ENCODE results near the gene SLC2A2. TPM values are rescaled to one million over a fixed set of nuclear protein-coding genes. Genes with fewer than 3 reads are reported as not detected.

Gene SLC2A2
- total RNA-seq, 1 experiment from 2014 or later = not detected

- no peak for TF ChIP-seq ZNF281 (CRISPR knock-in tag; IDR thresholded peaks at IDR 0.05)
- no peak for TF ChIP-seq NR1H2 (CRISPR knock-in tag; IDR thresholded peaks at IDR 0.05)
- no peak for TF ChIP-seq GRHL2 (CRISPR knock-in tag; IDR thresholded peaks at IDR 0.05; ENCODE audit: insufficient replicate concordance, severe bottlenecking)
- no peak for TF ChIP-seq TCF7 (CRISPR knock-in tag; IDR thresholded peaks at IDR 0.05; ENCODE audit: low read depth)
- TF ChIP-seq ZBTB21 (CRISPR knock-in tag; IDR thresholded peaks at IDR 0.05; ENCODE audit: borderline replicate concordance) = no peak
- no peak for TF ChIP-seq EMX1 (CRISPR knock-in tag; IDR thresholded peaks at IDR 0.05)
- TF ChIP-seq ZNF423 (CRISPR knock-in tag; IDR thresholded peaks at IDR 0.05) = no peak
- no peak for TF ChIP-seq CREM (CRISPR knock-in tag; IDR thresholded peaks at IDR 0.05)
These were observed 14.6 kb downstream of the SLC2A2 start (continued) for GRCh38 chr3:171011873-171012336.

GRCh38 chr3:171011109-171011872 lies 15.2 kb downstream of the SLC2A2 start:
- H3K9me3 Mint-ChIP-seq = no peaks in the 10 kb centered on the region
- no peak for ATAC-seq
- no peaks in the 10 kb centered on the region for H3K27me3 Mint-ChIP-seq (ENCODE audit: low read depth)
- POLR2A ChIA-PET = no interaction called here
- H3K36me3 Mint-ChIP-seq = no peaks in the 10 kb centered on the region
- no peak overlapping the region for H3K27ac Mint-ChIP-seq
- TF ChIP-seq PRDM15 (CRISPR knock-in tag; IDR thresholded peaks at IDR 0.05) (no peak), NR3C1 (CRISPR knock-in tag; conservative IDR thresholded peaks at IDR 0.05; ENCODE audit: low read depth) (no peak), E2F1 (CRISPR knock-in tag; IDR thresholded peaks at IDR 0.05) (no peak), ZBTB21 (CRISPR knock-in tag; IDR thresholded peaks at IDR 0.05; ENCODE audit: borderline replicate concordance) (no peak), ZNF396 (CRISPR knock-in tag; IDR thresholded peaks at IDR 0.05; ENCODE audit: borderline replicate concordance) (no peak), MAX (CRISPR knock-in tag; IDR thresholded peaks at IDR 0.05) (no peak), SP1 (CRISPR knock-in tag; conservative IDR thresholded peaks at IDR 0.05) (no peak), TCF7 (CRISPR knock-in tag; IDR thresholded peaks at IDR 0.05; ENCODE audit: low read depth) (no peak), ZNF263 (CRISPR knock-in tag; IDR thresholded peaks at IDR 0.05; ENCODE audit: low read depth) (no peak), NFE2L1 (CRISPR knock-in tag; IDR thresholded peaks at IDR 0.05) (no peak), SMAD3 (CRISPR knock-in tag; IDR thresholded peaks at IDR 0.05; ENCODE audit: borderline replicate concordance) (no peak), TEAD4 (CRISPR knock-in tag; IDR thresholded peaks at IDR 0.05) (no peak), MXD4 (CRISPR knock-in tag; IDR thresholded peaks at IDR 0.05; ENCODE audit: borderline replicate concordance) (no peak), ZNF425 (CRISPR knock-in tag; conservative IDR thresholded peaks at IDR 0.05) (no peak), ZNF138 (CRISPR knock-in tag; conservative IDR thresholded peaks at IDR 0.05) (no peak), NR1H2 (CRISPR knock-in tag; IDR thresholded peaks at IDR 0.05) (no peak), ZMAT4 (CRISPR knock-in tag; IDR thresholded peaks at IDR 0.05) (no peak), ZNF232 (CRISPR knock-in tag; IDR thresholded peaks at IDR 0.05) (no peak), FOXJ3 (CRISPR knock-in tag; IDR thresholded peaks at IDR 0.05; ENCODE audit: borderline replicate concordance) (no peak), ZNF121 (CRISPR knock-in tag; IDR thresholded peaks at IDR 0.05) (no peak)
- no peak overlapping the region for H3K4me3 Mint-ChIP-seq
- H3K4me1 Mint-ChIP-seq = no peaks in the 10 kb centered on the region
- DNase-seq (ENCODE audit: low spot score) = no peak
- CTCF ChIA-PET = interaction anchor here (0.9 to 1.1 kb wide), 2 partner anchors 9 to 49 kb away, joined by 3 read pairs; no protein-coding TSS in a partner anchor
